ENCODE measurements around the gene SSTR4.
"Not testable (repeated sequence)": the region's sequence is repeated elsewhere in the genome, so short reads cannot be mapped to it uniquely, and the experiment has no call there.

The SSTR4 gene

DNA sequence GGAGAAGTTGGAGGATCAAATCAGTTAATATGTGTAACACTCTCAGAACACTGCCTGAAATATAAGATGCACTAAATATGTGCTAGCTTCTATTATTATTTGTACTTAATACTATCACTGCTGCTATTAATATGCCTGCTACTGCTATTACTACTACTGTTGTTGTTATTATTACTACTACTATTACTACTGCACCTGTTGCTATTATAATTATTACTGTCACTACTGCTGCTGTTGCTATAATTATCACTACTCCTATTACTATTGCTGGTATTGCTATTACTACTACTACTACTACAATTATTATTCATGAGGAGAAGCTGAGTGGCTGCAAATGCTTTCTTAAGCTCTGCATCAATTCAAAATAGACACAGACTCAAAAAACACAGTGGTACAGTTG, 16.7 kb upstream of the SSTR4 start:
- FAIRE-seq (no peak), DNase-seq (ENCODE audit: low spot score) (no peak)

GRCh38 chr20:23018941-23019340, 16.2 kb upstream of the SSTR4 start:
- FAIRE-seq (no peak), DNase-seq (ENCODE audit: low spot score) (no peak)

DNA sequence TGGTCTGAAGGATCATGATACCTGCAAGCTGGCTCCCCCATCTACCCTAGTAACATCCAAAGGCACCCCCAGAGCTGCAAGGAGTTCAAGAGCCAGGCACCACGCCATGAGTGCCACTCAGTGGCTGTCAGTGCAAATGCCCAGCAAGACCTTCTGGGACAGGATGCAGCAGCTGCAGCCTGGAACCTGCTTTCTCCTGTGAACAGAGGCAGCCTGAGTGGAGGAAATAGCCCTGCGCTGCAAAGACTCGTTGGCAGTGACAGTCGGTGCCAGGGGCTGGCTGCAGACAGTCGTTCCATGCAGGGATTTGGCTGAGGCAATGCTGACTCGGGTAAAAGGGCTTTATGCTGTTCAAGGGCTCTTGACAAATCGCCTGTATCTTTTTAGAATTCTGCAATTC, 15.7 kb upstream of the SSTR4 start:
- DNase-seq (ENCODE audit: low spot score) (no peak), FAIRE-seq (no peak)

DNA sequence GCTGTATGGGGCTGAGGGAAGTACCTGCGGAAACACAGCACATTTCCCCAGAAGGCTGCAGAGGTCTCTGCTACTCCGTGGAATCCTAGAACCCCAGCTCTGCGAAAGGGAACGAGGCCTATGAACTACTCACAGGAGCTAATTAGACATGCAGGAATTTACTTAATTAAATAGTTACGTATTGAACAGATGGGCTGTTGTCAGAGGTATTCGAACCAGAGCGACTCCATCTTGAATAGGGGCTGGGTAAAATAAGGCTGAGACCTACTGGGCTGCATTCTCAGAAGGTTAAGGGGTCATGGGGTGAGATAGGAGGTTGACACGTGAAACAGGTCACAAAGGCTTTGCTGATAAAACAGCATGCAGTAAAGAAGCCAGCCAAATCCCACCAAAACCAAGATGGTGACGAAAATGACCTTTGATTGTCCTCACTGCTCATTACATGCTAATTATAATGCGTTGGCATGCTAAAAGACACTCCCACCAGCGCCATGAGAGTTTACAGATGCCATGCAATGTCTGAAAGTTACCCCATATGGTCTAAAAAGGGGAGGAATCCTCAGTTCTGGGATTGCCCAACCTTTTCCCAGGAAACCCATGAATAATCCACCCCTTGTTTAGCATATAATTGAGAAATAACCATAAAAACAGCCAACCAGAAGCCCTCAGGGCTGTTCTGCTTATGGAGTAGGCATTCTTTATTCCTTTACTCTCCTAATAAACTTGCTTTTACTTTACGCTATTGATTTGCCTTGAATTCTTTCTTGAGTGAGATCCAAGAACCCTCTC, 14.7 kb upstream of the SSTR4 start:
- DNase-seq (ENCODE audit: low spot score) (no peak), FAIRE-seq (no peak)

DNA sequence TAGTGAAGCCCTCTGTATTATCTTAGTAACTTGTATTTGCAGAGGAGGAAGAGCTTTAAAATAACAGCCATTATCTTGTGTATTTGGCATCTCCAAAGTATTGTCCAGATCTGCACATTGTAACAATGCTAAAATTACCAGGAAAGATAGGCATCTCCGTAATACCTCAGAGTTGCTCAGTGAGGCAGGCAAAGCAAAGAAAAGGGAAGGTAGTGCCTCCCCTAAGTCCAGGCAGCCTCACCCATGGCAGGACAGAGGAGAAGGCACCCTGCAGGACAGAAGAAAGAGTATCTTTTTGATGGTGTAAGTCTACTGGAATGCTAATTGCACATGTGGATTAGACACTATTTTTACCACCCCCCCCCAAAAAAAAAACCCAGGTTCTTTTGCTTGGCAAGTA, 13.6 kb upstream of the SSTR4 start:
- no peak for DNase-seq (ENCODE audit: low spot score)
- FAIRE-seq, result no peak

DNA sequence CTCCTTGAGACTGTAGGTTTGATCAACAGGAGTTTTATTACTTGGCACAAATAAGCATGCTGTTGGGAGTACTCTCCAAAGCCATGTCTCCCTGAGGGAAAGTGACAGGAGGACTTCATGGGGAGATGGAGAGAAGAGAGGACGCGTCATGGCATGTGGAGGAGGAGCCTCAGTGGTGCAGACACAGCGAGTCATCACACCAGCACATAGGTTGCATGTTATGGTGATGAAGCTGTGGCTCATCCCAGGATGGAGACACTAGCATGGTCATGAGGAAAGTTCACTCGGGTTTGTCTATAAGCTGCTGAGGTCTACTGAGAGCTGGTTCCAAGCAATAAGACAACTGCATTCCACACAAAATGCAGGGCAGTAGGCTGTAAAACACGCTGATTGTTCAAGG, 13.2 kb upstream of the SSTR4 start:
- FAIRE-seq, result no peak
- DNase-seq (ENCODE audit: low spot score), result no peak

GRCh38 chr20:23022849-23023248, 12.3 kb upstream of the SSTR4 start:
- DNase-seq (ENCODE audit: low spot score), result no peak
- no peak for FAIRE-seq

DNA sequence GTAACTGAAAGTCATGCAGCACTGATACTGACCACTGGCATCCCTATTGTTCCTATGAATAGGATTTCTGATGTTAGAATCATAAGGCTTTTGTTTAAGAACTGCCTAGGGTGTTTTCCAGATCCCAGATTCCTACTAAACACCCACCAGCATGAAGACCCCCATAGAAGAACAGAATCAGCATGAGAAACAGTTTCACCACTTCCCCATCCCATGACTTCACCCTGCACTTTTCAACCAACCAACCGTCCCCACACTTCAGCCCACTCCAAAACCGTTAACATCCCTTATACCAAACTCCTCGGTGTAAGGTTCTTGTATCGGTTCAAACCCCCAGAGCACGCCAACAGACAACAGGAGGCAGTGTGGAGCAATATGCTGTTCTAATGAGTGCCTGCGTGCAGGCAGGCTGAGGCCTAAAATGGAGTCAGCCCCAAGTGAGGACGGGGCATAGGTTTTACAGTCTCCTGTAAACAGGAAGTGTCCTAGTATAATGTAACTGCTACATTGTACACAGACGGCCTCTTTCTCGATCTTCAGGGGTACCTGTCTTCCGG, 11.4 kb upstream of the SSTR4 start:
- FAIRE-seq (no peak), DNase-seq (ENCODE audit: low spot score) (no peak)

DNA sequence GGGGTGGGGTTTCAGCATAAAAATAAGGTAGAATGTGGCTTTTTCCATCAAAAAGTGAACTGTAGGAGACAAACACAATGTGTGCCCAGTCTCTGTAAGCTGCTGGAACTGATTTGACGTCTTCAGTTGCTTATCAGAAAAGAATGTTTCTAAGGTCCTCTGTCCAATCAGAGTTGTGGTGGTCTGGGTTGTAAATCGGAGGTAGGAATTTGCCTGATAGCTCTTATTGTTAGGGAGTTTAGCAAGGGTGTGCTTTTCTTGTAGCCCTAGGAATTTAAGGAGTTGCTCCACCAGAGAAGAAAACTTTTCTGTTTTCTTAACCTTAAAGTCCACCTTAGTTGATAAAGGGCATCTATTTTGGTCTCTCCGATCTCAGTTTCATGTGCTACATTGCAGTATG, 10.4 kb upstream of the SSTR4 start:
- DNase-seq (ENCODE audit: low spot score) (no peak), FAIRE-seq (no peak)

DNA sequence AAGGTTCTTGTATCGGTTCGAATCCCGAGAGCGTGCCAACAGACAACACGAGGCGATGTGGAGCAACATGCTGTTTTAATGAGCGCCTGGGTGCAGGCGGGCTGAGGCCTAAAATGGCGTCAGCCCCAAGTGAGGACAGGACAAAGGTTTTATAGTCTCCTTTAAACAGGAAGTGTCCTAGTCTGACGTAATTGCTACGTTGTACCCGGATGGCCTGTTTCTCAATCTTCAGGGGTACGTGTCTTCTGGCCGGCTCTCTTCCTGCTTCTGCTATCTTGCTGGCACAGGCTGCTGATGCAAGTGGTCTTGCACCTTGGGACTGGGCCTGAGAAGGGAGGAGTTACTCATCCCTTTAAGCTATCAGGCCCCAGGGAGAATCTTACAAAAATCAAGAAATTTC, 9.6 kb upstream of the SSTR4 start:
- not testable (repeated sequence) for DNase-seq (ENCODE audit: low spot score); FAIRE-seq

GRCh38 chr20:23027721-23028120, 7.4 kb upstream of the SSTR4 start:
- no peak for FAIRE-seq
- DNase-seq (ENCODE audit: low spot score), result no peak

GRCh38 chr20:23028392-23028791, 6.7 kb upstream of the SSTR4 start:
- no peak for DNase-seq (ENCODE audit: low spot score)
- no peak for FAIRE-seq

- FAIRE-seq, result no peak
- DNase-seq (ENCODE audit: low spot score), result no peak
Observed at GRCh38 chr20:23029324-23029723, 5.8 kb upstream of the SSTR4 start.

- no peak for DNase-seq (ENCODE audit: low spot score)
- FAIRE-seq, result no peak
Observed at GRCh38 chr20:23031346-23031745, 3.8 kb upstream of the SSTR4 start.

GRCh38 chr20:23032056-23032749, 2.9 kb upstream of the SSTR4 start:
- FAIRE-seq, result no peak
- DNase-seq (ENCODE audit: low spot score), result no peak

DNA sequence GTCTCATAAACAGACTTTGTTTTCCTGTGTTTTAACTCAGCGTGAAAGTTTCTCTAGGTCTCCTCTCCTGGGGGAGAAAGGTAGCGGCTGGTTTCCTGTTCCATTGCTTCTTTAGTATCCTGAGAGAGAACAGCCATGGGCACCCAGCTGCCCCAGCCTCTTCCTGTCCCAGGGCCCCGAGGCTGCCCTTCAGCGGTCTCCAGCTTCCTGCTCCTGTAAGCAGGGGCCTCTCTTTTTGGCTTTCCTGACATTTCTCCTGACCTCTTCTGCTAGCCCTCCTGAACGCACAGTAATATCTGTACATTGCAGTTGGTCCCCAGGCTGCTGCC, 2.4 kb upstream of the SSTR4 start:
- no peak for FAIRE-seq
- no peak for DNase-seq (ENCODE audit: low spot score)

- no peak for FAIRE-seq
- no peak for DNase-seq (ENCODE audit: low spot score)
Observed at GRCh38 chr20:23033918-23034317, 1.2 kb upstream of the SSTR4 start.

GRCh38 chr20:23035731-23036130, 619 bp downstream of the SSTR4 start:
- FAIRE-seq (no peak), DNase-seq (ENCODE audit: low spot score) (no peak)

- DNase-seq (ENCODE audit: low spot score) (no peak), FAIRE-seq (no peak)
Observed at GRCh38 chr20:23036371-23036770, 1.3 kb downstream of the SSTR4 start.

DNA sequence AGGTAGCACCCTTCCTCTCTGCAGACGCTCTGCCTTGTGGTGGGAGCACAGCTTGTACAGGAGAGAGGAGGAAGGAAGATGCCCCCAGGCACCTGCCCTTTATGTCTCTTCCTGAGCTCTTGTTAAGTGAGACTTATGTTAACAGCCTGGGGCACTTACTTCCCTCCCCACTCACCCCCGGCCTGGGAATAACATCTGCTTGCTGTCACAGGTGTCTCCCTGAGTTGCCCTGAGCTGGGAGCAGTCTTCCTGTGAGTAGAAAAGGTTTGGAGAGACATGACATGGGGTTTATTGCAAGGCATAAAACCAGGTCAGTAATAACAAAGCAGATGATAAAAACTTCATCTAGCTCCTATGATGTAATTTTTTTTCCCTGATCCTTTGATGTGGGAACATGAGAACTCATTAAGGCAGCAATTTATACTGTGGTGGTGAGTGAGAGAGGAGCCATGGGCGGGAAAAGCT, 1.9 kb downstream of the SSTR4 start:
- FAIRE-seq (no peak), DNase-seq (ENCODE audit: low spot score) (no peak)

DNA sequence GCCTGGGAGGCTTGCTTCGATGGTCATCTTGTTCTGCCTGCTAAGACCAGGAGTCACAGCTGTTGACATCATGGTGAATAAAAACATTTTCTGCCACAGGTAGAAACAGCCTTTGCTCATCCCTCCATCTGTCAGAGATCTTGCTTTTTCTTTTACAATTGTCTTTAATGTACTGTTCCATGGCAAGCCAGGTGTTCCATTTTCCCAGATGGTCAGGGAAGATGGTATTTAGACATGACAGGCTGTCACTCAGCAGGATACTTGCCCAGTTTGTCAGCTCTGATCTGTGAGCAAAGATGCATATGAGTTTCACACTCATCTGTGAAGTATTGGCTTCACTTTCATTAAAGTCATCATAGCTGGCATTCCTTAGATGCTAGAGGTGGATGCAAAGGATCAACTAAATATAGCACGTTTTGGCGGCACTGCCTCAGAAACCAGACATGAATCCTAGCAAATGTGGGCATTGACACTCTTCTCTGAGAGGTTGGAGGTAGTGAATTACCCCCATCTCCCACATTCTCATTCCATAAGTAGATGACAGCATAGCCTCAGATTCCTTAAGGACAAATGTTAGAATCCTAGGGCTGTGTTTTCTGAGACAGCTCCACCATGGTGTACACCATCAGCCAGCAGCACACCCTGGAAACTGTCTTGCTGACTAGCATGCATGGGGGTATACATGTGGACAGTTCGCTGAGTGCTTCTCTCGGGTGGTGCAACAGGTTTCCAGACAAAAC, 4.2 kb downstream of the SSTR4 start:
- DNase-seq (ENCODE audit: low spot score), result no peak
- no peak for FAIRE-seq

DNA sequence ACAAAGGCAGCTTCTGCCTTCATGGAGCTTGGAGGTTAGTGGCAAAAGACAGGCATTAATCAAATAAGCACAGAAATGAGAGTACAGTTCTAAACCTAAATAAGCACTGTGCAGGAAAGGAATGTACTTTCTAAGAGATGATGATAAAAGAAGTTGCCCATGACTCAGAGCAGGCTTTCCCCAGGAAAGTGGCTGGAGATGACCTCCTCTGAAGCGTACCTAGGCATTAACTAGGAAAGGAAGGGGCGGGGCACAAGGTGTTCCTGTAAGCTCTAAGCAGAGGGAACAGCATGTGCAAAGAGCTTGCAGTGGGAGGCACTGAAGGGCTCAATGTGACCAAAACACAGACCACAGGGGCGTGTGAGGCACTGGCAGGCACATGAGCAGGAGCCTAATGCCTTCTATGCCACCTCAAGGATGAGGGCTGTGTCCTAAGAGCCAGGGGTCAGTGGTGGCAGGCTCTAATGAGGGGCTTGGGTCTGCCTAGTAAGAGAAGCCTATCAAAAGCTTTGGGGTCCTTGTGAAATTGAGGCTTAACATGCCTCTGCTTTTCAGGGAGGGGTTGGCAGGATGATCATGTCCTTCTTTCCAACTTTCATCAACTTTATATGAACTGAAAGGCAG, 4.9 kb downstream of the SSTR4 start:
- FAIRE-seq, result no peak
- DNase-seq (ENCODE audit: low spot score), result no peak
